ENCODE measurements around the gene ZBTB5.
"Not testable (repeated sequence)": the region's sequence is repeated elsewhere in the genome, so short reads cannot be mapped to it uniquely, and the experiment has no call there.

ZBTB5 gene

GRCh38 chr9:37465249-37466036, at the start of gene ZBTB5:
Gene ZBTB5 (minus strand): TSS chr9:37465450. CDS start chr9:37442551, 22,899 bp downstream.
- DNase-seq: peak; percentile 98 to 99 (median 99)

GRCh38 chr9:37514999-37515398, 49.7 kb upstream of the ZBTB5 start:
- no peak for DNase-seq

GRCh38 chr9:37514415-37514814, 49.2 kb upstream of the ZBTB5 start:
- not testable (repeated sequence) for DNase-seq

GRCh38 chr9:37512437-37512836, 47.2 kb upstream of the ZBTB5 start:
- no peak for DNase-seq

- DNase-seq: no peak
These were observed 46.1 kb upstream of the ZBTB5 start for GRCh38 chr9:37511016-37512010.

GRCh38 chr9:37510053-37510452, 44.8 kb upstream of the ZBTB5 start:
- not testable (repeated sequence) for DNase-seq

- no peak for DNase-seq
These were observed 44.3 kb upstream of the ZBTB5 start for GRCh38 chr9:37509536-37509935.

- no peak for DNase-seq
These were observed 43.6 kb upstream of the ZBTB5 start for GRCh38 chr9:37508834-37509206.

- no peak for DNase-seq
These were observed 43.0 kb upstream of the ZBTB5 start for GRCh38 chr9:37508135-37508833.

- no peak for DNase-seq
These were observed 42.4 kb upstream of the ZBTB5 start for GRCh38 chr9:37507566-37508134.

GRCh38 chr9:37504605-37505004, 39.4 kb upstream of the ZBTB5 start:
- no peak for DNase-seq

GRCh38 chr9:37503736-37504135, 38.5 kb upstream of the ZBTB5 start:
- no peak for DNase-seq

GRCh38 chr9:37501957-37502596, 36.8 kb upstream of the ZBTB5 start:
- DNase-seq: no peak

GRCh38 chr9:37499297-37499696, 34.0 kb upstream of the ZBTB5 start:
- DNase-seq: no peak

- DNase-seq: no peak
These were observed 33.2 kb upstream of the ZBTB5 start for GRCh38 chr9:37498457-37498856.

GRCh38 chr9:37497320-37497719, 32.1 kb upstream of the ZBTB5 start:
- DNase-seq: no peak

GRCh38 chr9:37496020-37496419, 30.8 kb upstream of the ZBTB5 start:
- DNase-seq: no peak

- DNase-seq: no peak
These were observed 30.3 kb upstream of the ZBTB5 start for GRCh38 chr9:37495571-37495970.

- no peak for DNase-seq
These were observed 26.7 kb upstream of the ZBTB5 start for GRCh38 chr9:37491939-37492338.

- DNase-seq: no peak
These were observed 21.6 kb upstream of the ZBTB5 start for GRCh38 chr9:37486616-37487548.

- DNase-seq: peak in 2 of 6 experiments; percentile 15 to 21
These were observed 21.0 kb upstream of the ZBTB5 start for GRCh38 chr9:37486256-37486615.
